DMS53 treated with DMSO at 0.1 percent for 48 hours (cell line): Measurements from ENCODE around the gene PTX3.

Experiments
- DNase-seq: peaks from one replicate; lab custom pipeline; 2025; ENCODE audit not compliant: unreplicated experiment; lab: John Stamatoyannopoulos, UW

The PTX3 gene

DNA sequence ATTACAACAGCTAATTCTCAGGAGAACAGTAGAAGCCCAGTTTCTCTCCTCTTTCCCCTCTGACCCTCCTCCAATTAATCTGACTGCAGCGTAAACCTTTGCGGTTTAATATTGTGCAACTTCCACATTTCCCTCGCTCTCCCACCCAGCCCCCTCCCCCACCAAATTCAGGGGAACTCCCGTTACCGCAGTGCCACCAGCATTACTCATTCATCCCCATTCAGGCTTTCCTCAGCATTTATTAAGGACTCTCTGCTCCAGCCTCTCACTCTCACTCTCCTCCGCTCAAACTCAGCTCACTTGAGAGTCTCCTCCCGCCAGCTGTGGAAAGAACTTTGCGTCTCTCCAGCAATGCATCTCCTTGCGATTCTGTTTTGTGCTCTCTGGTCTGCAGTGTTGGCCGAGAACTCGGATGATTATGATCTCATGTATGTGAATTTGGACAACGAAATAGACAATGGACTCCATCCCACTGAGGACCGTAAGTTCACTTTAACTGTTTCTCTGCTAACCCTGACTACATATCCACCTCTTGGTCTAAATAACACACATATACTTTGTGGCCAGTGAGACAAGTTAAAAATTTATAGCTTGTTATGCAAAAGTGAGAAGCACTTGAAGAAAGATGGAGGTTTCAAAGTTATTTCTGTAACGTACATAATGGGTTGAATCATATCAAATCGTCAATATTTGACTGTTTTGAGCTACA lies at the start of gene PTX3:
TSS of gene PTX3 (plus strand) at position 268 of the 709 bp plus-strand sequence. CDS start at position 352, 84 bp downstream.
- no peak for DNase-seq

DNA sequence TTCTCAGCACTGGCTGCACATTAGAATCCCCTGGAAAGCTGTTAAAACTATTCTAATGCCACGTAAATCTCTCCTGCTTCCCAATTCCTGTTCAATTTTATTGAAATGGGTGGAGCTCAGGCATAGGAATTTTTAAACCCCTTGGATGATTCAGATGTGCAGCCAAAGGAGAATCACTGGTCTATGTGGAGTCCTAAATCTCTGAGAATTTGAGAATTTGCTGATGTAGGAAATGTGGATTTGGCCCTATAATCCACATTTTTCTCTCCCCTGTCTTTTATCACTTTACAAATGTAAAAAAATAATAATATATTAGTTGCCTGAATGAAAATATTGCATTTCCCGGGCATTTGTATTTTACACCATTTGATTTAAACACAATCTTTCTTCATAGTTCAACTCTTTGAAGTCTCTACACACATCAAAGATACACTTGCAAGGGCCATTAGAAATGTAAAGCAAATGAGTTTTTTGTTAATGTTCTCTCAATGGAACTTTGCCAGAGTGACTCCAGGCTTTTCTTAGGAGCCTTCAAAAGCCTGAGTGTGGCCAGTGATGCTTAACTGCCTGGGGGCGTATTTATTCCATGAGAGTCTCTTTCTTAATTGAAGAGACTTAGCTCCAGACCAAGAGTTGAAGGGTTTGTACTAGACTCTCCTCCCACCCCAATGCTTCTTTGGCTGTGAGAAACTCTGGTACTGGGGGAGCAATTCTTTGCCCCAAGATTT lies 48.8 kb upstream of the PTX3 start:
- no peak for DNase-seq

DNA sequence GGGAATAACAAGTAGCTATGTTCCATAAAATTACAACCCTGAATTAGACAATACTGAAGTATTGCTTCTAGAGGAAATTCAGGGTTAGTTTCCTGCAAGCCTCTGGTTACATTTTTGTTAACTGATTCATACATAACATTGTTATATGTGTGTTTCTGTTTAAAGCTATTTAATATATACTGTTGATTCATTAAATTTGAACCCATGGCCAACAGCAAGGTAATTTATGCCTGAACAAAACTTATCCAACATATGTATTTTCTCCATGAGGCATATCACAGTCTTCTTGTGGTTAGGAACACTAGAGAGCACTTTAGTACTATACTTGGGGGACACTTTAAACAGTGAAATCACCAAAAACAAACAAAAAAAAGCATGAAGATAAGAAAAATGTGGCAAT lies 47.7 kb upstream of the PTX3 start:
- DNase-seq = no peak

DNA sequence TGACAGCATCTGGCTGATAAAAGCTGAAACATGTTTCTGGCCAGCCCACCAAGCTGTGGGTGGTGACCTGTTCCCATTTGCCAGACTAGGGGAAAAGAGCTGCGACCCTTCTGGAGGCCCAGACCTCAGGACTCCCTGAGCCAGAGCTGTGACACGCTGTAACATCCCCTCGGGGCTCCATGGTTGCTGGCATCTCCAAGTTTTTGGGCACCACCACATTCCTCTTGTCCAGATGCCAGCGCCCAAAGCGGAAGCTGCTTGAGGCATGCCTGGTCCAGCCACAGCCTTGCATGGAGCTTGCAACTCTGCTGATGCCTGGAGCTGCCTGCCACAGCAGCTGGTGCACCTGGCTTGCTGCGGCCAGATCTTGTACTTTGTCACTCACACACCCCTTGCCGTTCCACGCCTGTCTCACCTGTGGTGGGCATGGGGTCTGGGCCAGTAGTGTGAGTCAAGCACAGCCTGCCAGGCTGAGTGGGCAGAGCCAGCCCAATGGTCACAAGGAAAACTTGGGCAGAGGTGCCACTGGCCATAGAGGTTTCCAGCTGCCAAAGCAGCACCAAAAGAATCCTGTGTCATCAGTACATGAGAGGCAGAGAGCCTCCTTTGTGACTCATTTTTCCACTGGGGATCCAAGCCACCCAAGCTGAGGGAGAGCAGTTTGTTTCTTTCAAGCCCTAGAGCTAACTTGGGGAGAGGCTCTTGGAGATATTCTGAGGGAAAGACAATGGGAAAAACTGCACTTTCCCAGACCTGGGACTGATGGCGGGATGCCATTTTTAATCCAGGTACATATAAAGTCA lies 45.7 kb upstream of the PTX3 start:
- no peak for DNase-seq

DNA sequence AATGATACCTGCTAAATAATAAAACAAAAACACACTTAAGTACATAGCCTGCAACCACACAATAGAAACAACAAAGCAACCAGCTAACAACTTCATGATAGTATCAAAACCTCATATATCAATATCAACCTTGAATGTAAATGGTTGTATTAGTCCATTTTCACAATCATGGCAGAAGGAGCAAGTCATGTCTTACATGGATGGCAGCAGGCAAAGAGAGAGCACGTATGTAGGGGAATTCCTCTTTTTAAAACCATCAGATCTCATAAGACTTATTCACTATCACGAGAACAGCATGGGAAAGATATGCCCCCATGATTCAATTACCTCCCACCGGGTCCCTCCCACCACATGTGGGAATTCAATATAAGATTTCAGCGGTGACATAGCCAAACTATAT lies 44.5 kb upstream of the PTX3 start:
- DNase-seq = no peak

DNA sequence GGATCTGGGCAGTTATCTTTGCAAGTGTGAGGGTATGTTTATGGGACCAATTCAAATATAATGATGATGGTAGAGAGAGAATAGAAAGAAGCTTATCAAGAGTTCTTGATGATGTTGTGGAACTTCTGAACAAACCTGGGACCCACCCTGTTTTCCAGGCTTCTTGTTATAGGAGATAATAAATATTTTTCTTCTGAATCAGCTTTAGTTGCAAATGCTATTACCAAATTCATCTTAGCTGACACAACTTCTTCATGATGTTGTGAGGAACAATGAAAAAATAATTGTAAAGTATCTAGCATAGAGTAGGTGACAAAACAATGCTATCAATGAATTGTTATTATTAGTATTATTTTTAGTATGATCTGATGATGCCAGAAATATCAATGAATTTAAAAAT lies 43.5 kb upstream of the PTX3 start:
- DNase-seq = no peak

DNA sequence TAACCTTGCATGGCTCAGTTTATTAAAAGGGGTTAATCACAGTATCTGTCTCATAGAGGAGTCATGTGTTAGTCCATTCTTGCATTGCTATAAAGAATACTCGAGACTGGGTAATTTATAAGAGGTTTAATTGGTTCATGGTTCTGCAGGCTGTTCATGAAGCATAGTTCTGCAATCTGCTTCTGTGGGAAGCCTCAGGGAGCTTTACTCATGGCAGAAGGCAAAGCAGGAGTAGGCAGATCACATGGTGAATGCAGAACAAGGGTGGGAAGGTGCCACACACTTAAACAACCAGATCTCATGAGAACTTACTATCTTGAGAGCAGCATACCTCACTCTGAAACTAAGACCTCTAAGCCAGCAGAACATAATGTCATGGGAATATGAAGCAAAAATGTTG lies 42.2 kb upstream of the PTX3 start:
- no peak for DNase-seq

DNA sequence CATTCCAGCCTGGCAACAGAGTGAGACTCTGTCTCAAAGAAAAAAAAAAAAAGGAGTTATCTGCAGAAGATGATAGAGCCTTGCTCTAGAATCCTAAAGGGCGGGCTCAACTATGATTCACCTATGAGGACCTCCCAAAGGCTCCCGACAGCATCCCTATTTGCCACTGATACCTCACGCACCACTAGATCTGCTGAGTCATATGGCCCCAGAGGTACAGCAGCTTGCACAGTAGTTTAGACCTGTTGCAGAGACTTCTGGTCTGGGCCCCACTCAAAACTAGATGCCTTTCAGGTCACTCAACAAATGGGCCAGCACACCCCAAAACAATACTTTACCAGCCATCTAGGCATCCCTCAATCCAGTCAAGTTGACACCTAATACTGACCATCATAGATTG lies 38.1 kb upstream of the PTX3 start:
- no peak for DNase-seq

DNA sequence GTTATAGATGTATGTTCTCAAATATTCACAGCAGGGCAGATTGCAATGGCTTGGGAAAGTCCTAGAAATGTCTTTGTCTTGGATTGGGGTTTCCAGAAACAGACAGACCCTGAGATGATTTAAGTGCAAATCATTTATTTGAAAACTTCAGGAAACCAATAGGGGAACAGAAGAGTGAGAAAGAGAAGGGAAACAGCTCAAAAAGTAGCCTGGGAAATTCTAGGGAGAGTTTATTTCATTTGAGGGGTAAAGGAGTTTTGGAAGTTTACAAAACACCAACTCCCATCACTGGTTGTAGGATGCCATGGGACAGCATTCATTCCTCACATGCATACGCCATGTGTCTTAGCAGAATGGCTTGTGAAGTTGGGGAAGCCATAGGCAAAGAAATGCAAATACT lies 32.3 kb upstream of the PTX3 start:
- no peak for DNase-seq

DNA sequence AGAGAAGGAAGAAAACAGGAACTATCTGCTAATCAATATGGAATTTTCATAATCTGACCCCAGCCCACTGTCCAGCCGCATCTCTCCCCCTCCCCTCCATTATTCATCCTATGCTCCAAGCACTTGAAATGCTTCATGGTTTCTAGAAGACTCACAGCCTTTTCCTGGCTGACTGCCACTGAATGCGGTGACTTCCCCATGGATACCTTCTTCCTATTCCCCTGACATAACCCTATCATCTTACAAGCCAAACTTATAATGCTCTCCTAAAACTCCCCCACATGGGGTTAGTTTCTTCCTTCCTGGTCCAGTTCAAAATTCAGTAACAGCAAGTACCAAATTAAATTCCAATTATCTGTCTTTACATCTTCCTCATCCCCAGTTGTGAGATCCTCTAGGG lies 31.2 kb upstream of the PTX3 start:
- no peak for DNase-seq

DNA sequence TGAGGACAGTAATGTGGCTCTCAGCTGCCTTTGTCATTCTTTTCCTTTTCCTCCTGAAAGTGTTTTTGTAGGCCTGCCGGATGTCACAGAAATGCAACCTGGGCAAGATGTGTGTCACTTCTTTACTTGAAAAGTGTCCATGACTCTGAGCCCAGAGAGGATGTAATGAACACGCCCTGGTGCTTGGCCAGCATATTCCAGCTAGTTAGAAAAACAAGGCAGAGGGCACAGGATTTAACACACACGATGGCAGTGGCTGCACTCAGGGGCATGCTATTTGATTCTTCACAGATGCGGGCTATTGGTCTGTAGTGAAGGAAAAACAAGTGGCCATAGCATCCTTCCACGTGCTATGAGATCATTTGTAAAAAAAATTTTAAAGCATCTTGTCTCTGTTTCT lies 30.3 kb upstream of the PTX3 start:
- DNase-seq = no peak

DNA sequence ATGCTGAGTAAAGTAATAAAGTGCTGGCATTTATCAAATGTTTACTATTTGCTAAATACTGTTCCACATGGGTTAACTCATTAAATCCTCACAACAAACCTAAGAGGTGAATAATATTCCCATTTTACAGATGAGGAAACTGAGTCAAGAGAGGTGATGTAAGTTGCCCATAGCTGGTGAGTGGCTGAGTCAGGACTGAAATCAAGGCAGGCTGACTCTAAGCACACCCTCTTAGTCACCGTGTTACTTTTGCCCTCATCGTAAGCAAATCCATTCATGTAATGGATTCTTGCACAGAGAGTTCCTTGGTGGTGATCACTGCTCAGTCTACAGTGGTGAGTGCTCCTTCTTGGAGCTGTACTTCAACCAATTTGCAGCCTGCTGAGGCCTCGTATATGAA lies 28.9 kb upstream of the PTX3 start:
- DNase-seq = no peak

DNA sequence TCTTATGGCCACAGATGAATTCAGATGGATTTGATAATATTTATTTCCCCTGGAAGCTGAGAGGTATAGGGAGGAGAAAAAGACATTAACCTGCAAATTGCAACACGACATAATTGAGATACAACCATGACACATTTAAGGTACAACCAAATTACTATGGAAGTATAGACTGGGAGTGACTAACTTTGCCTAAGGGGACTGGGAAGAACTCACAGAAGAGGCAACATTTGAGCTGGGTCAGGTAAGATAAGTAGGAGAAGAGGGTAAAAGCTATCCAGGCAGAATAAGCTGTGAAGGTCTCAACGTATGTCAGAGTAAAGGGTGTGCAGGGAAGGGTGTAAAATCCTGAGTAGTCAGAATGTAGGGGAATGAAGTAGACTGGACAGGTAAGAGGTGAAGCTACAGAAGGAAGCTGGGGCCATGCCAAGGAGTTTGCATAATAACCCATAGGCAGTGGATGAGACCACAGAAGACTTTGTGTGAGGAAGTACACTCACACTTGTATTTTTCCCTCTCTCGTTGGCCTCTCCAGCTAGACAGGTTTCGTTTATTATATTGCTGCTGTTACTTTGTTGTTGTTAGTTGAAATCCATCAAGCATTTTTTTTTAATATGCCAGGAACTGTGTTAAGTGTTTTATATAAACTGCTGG lies 28.0 kb upstream of the PTX3 start:
- DNase-seq = no peak

DNA sequence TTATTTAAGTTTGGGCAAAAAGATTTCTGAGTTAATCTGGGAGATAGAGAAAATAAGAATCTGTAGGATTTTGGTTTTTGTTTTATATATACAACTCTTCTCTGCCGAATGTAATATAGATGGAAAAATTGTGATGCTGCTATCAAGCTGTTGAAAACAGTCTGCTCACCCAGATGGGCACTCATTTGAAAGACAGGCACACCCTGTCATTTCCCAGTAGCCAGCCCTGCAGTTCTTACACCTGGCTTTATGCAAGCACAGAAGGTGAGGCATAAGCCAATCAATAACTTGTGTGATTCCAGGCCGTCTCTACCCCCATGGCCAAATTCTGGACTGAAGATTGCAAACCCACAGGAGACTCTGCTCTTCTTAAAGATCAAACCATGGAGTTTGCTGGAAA lies 27.1 kb upstream of the PTX3 start:
- DNase-seq = no peak

DNA sequence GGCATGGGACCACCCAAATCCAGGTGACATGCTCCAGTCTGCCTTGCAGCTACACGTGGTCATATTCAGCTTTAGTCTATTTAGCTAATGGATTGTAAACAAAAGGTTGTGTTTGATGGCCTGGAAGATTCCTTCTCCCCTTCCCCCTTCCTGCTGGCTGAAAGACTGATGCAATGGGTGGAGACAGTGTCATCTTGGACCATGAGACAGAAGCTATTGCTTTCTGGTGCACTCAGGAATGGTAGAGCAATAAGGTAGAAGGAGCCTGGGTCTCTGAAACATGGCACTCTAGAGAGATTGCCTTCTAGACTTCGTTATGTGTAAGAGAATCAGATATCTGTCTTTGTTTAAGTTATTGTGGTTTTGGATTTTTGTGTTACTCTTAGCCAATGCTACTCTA lies 25.7 kb upstream of the PTX3 start:
- DNase-seq = no peak

DNA sequence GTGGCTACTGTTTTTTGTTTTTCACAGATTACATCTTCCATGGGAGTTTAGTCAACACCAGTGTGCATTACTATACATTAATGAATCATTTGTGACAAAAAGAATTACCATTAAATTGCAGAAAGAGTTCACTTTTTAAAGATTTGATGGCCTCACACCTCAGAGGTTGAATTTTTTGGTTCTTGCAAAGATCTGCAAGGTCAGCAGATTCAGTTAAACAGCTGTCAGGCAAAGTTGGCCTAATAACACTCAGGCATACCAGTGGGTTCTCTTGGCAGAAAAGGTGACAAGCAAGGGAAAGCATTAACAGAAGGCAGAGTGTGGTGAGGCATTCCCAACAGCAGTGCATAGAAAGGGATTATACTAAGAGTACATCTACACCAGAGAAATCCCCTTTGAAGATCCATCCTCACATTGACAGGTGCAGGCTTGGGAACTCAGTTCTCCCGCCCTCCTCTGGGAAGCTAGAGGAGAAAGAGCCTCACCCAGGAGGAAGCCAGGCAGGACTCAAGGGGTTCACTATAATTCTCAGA lies 24.3 kb upstream of the PTX3 start:
- no peak for DNase-seq

DNA sequence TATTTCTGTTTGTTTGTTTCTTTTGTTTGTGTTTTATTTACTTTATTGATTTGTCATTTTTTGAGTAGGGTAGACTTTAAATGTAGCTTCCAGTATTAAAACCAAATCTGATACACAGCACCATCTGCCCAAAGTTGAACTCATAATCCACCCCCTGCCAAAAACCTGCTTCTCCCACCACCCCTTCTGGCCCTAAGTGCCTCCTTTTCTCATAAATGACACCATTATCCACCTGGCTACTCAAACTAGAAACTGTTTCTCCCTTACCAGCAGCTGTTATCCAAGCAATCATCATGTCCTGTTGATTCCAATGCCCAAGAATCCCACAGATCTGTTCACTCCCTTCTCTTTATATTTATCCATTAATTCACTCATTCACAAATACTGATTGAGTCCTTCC lies 21.8 kb upstream of the PTX3 start:
- DNase-seq = no peak

DNA sequence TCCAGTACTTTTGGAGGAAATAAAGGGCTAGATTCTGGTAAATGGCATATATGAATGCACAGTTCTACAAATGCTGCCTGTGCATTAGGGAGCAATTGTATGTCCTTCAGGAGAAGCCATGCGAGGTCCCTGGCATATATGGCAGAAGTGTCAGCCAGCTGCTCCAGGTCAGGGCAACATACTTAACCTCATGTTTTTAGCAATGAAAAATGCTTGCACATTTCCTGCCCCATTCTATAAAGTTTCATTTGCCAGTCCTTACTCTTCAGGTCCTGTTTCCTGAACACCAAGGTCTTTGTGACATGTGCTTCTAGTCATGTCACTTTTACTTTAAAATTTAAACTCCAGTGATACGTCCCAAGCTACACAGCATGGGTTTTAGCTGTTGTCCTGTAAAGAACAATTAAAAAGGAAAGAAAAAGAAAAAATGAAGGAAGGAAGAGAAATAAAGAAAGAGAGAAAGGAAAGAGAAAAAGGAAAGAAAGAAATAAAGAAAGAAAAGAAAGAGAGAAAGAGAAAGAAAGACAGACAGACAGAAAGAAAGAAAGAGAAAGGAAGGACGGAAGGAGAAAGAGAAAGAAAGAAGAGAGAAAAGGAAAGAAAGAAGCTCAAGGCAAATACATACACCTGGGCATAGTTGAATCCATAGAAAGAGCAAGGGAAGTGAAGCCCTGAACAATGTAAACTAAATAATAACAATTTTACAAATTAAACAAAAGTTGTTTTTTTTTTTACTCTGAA lies 20.1 kb upstream of the PTX3 start:
- no peak for DNase-seq

DNA sequence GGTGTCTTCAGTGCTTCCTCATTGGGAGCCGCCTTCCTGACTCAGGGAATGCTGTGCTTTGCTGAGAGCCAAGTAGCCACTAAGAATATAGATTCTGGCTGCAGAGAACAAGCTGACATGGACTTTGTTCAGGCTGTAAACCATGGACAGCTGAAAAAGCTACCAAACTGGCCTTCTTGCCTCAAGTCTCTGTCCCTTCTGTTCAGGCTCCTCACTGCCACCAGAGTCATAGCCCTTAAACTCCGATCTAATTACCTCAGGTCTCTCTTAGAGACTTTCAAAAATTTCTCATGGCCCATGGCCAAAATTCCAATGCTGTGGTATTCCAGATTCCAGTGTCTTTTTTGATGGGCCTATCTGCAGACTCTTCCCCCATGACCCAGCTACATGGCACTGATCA lies 19.4 kb upstream of the PTX3 start:
- no peak for DNase-seq

DNA sequence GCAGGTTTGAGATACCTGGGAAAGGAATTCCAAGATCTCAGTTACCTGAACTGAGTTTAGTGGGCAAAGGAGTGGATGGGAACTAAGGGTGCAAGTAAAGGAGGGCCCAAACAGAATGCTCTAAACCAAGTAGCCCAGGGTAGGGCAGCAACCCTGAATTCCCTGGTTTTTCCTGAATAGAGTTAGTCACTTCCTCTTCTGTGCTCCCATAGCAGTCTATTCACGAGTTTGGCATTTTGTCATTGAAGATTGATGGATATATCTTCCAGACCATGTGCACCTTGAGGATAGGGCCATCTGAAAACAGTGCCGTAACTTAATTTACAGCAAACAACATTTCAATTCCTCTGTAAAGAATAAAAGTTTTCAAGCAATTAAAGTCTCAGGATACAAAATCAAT lies 18.5 kb upstream of the PTX3 start:
- no peak for DNase-seq
